CD4-positive, alpha-beta T cell treated with Interferon alpha-2 for 1 hour (primary cell): ENCODE results near the gene DMXL2.

Experiments
- DNase-seq, 2 donors: peaks; one replicate each; pipeline ENCODE4 v3.0.0-alpha.2; 2020 to 2022

DMXL2 gene

GRCh38 chr15:51401872-51402517 lies 220.6 kb downstream of the DMXL2 start:
- peak in 1 of 2 donors; percentile 14 for DNase-seq

GRCh38 chr15:51401051-51401780 lies 221.4 kb downstream of the DMXL2 start:
- no peak for DNase-seq

DNA sequence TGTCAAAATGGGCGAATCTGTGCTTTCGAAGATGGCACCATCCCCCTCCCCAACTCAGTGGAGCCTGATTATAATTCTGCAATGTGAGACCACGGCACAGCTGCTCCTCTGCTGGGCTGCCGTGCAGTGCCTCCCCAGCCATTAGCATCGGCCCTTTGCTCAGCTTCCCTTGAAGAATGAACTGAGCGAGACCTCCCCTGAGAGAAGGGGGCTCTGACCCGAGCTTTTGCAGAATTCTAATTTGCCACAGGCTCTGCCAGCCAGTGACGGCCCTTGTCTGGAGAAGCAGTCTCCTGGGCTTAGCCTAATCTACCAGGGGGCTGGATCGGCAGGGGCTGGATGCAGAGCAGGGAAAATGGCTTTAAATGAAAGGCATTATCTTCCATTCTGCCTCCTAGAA lies 223.9 kb downstream of the DMXL2 start:
- no peak for DNase-seq
